GM12878 (cell line): ENCODE results near the gene KCNS1. TPM values are rescaled to one million over a fixed set of nuclear protein-coding genes. Genes with fewer than 3 reads are reported as not detected.

Experiments
- ATAC-seq: fragments of 200-7000 bp; cut with Tn5 transposase; 3 replicates; pipeline ENCODE4 v1.9.1; 2020; ENCODE audit warnings: mild to moderate bottlenecking, moderate library complexity
- BruUV-seq: library from RNA; stranded (reverse); fragments of 400-500 nt; replicated peaks from 2 replicates; lab custom pipeline; 2021; lab: Mats Ljungman, UMichigan
- CTCF ChIA-PET: fragments of 300-600 bp; sonication (Branson Sonifier 250); formaldehyde crosslinking; extraction: SDS; loops from one replicate; lab custom pipeline; 2021; ENCODE audit warnings: inconsistent platforms; lab: Yijun Ruan, JAX
- POLR2A ChIA-PET: fragments of 350-600 bp; formaldehyde crosslinking; extraction: SDS; loops from one replicate; lab custom pipeline; 2021; ENCODE audit warnings: inconsistent platforms; lab: Charles Lee
- RAD21 ChIA-PET: fragments of 300-600 bp; sonication (Branson Sonifier 250); formaldehyde crosslinking; loops from one replicate; lab custom pipeline; 2023; ENCODE audit warnings: antibody characterized with exemption; ENCODE audit not compliant: unreplicated experiment; lab: Charles Lee
- SMC1A ChIA-PET: fragments of 300-600 bp; sonication (Branson Sonifier 250); formaldehyde crosslinking; loops from one replicate; lab custom pipeline; 2023; ENCODE audit not compliant: unreplicated experiment, uncharacterized antibody; lab: Charles Lee
- DNase-seq: peaks from one replicate; pipeline ENCODE4 v3.0.0-alpha.2; 2011; ENCODE audit warnings: low read depth, low spot score
- FAIRE-seq: peaks from 3 replicates; lab custom pipeline; 2011; peaks lifted over from hg19 to GRCh38; lab: Jason Lieb, UNC
- H2AFZ ChIP-seq: 2 replicates; pipeline ENCODE4 v1.6.0; 2011; ENCODE audit warnings: low read depth, low read length, control low read depth; ENCODE audit not compliant: control insufficient read depth
- H3K27ac ChIP-seq: 2 replicates; pipeline ENCODE4 v1.5.1; 2011; ENCODE audit warnings: control low read depth; ENCODE audit not compliant: control insufficient read depth, insufficient read depth
- H3K27me3 ChIP-seq, 2 experiments: replicated peaks in 1 of 2; 2 replicates each; pipeline versions ENCODE4 v1.6.0 to v1.6.1; 2011; ENCODE audit warnings: low read length in 1 of 2; ENCODE audit not compliant: control insufficient read depth in 2 of 2, insufficient read depth in 2 of 2
- H3K36me3 ChIP-seq, 2 experiments: 2 replicates each; pipeline ENCODE4 v1.5.1; 2011; ENCODE audit warnings: low read length in 1 of 2; ENCODE audit not compliant: control insufficient read depth in 2 of 2, insufficient read depth in 2 of 2
- H3K4me1 ChIP-seq: 2 replicates; pipeline ENCODE4 v1.6.1; 2011; ENCODE audit warnings: mild to moderate bottlenecking, low read length, moderate library complexity, mixed read lengths; ENCODE audit not compliant: control insufficient read depth, insufficient read depth
- H3K4me2 ChIP-seq: 2 replicates; pipeline ENCODE4 v1.6.0; 2011; ENCODE audit warnings: control low read depth; ENCODE audit not compliant: control insufficient read depth, insufficient read depth
- H3K4me3 ChIP-seq: fragments of 200-600 bp; sonication (generic); 2 replicates; pipeline ENCODE4 v1.5.1; 2016
- H3K79me2 ChIP-seq: 2 replicates; pipeline ENCODE4 v1.6.0; 2011; ENCODE audit warnings: low read length; ENCODE audit not compliant: control insufficient read depth, insufficient read depth
- H3K9ac ChIP-seq: 2 replicates; pipeline ENCODE4 v1.8.0; 2011; ENCODE audit warnings: low read length, control low read depth, mixed read lengths; ENCODE audit not compliant: control insufficient read depth, insufficient read depth
- H3K9me3 ChIP-seq: replicated peaks from 3 replicates; pipeline ENCODE4 v1.5.1; 2011; ENCODE audit warnings: mild to moderate bottlenecking, low read length; ENCODE audit not compliant: control insufficient read depth, insufficient read depth
- H4K20me1 ChIP-seq: 2 replicates; pipeline ENCODE4 v1.6.0; 2011; ENCODE audit not compliant: control insufficient read depth, insufficient read depth
- ASH2L ChIP-seq: fragments of 300-600, 200-600 bp; sonication (generic); IDR thresholded peaks from 2 replicates; pipeline ENCODE4 v1.6.1; 2017; ENCODE audit warnings: low read depth, mild to moderate bottlenecking, borderline replicate concordance
- BACH1 ChIP-seq: fragments of 450-650 bp; IDR thresholded peaks from 2 replicates; pipeline ENCODE4 v1.6.1; 2017; ENCODE audit warnings: mild to moderate bottlenecking, borderline replicate concordance
- BCL3 ChIP-seq: IDR thresholded peaks from 2 replicates; pipeline ENCODE4 v1.6.1; 2011; ENCODE audit warnings: borderline replicate concordance, low read depth, mild to moderate bottlenecking, moderate library complexity, low read length; ENCODE audit not compliant: insufficient read depth, poor library complexity, severe bottlenecking
- CEBPB ChIP-seq, 2 experiments: fragments of 150-350 bp in 1 of 2; IDR thresholded peaks; 2 replicates each; pipeline ENCODE4 v1.6.1; 2012 to 2014; ENCODE audit warnings: low read depth in 2 of 2, low read length in 2 of 2, borderline replicate concordance in 1 of 2, inconsistent platforms in 1 of 2
- CREM ChIP-seq: IDR thresholded peaks from 2 replicates; pipeline ENCODE4 v1.6.1; 2014; ENCODE audit warnings: antibody characterized with exemption, low read depth
- EGR1 ChIP-seq, 2 experiments: IDR thresholded peaks; 1 replicate in 1 of 2; 2 replicates in 1 of 2; pipeline ENCODE4 v1.6.1; 2011 to 2012; ENCODE audit warnings: low read depth in 2 of 2, low read length in 2 of 2, borderline replicate concordance in 1 of 2, mild to moderate bottlenecking in 1 of 2, moderate library complexity in 1 of 2
- KLF5 ChIP-seq: fragments of 450-650 bp; IDR thresholded peaks from 2 replicates; pipeline ENCODE4 v1.6.1; 2014; ENCODE audit warnings: mild to moderate bottlenecking; ENCODE audit not compliant: partially characterized antibody
- RELA ChIP-seq: fragments of 450-650 bp; IDR thresholded peaks from 2 replicates; pipeline ENCODE4 v1.8.0; 2014; ENCODE audit warnings: borderline replicate concordance; ENCODE audit not compliant: partially characterized antibody
- REST ChIP-seq: IDR thresholded peaks from 2 replicates; pipeline ENCODE4 v1.6.1; 2012; ENCODE audit warnings: mild to moderate bottlenecking, low read depth, low read length
- SRF ChIP-seq, 2 experiments: IDR thresholded peaks; 2 replicates each; pipeline ENCODE4 v1.6.1; 2011; ENCODE audit warnings: low read depth in 2 of 2, low read length in 2 of 2, mild to moderate bottlenecking in 1 of 2, moderate library complexity in 1 of 2
- ZNF622 ChIP-seq: fragments of 450-650 bp; IDR thresholded peaks from 2 replicates; pipeline ENCODE4 v1.6.1; 2017; ENCODE audit warnings: mild to moderate bottlenecking, inconsistent platforms
- ZSCAN29 ChIP-seq: fragments of 450-650 bp; IDR thresholded peaks from 2 replicates; pipeline ENCODE4 v1.6.1; 2017; ENCODE audit warnings: mild to moderate bottlenecking, moderate library complexity
- WGBS: methylation state at CpG from one replicate; pipeline ENCODE4 v1.1.6; 2016; ENCODE audit warnings: low lambda C conversion rate; ENCODE audit not compliant: insufficient replicate concordance, insufficient coverage; ENCODE audit errors: missing lambda C conversion rate; 5-methylcytosine and 5-hydroxymethylcytosine counted together
- in situ Hi-C: fragments of 300-500 bp; cut with MboI; formaldehyde crosslinking; loops from 9 replicates; pipeline ENCODE4 v1.14.3; 2018; ENCODE audit warnings: mixed read lengths
- intact Hi-C: fragments of 100-400 bp; cut with micrococcal nuclease; formaldehyde crosslinking; loops from one replicate; pipeline ENCODE4 v1.14.2; 2022; ENCODE audit not compliant: unreplicated experiment
- polyA plus RNA-seq, 11 experiments: library from polyadenylated mRNA; depleted of rRNA in 4 of 11; unstranded in 6 of 11; stranded (reverse) in 5 of 11; fragments of >200 nt; fragmentation: Nextera tagmentation in 4 of 11; fragmentation: Illumina TruSeq in 1 of 11; extraction: Ambion mirVana in 4 of 11; extraction: Trizol in 1 of 11; gene quantifications; 1 replicate in 1 of 11; 2 replicates in 10 of 11; pipeline versions ENCODE4 v1.2.1 to v1.2.3, GENCODE V29; 2011 to 2016; ENCODE audit warnings: inconsistent platforms in 2 of 11, missing spikeins in 2 of 11, low read depth in 1 of 11
- total RNA-seq, 4 experiments: library from RNA; depleted of rRNA in 3 of 4; stranded (reverse); fragments of >200 nt in 3 of 4; fragmentation: Illumina TruSeq in 1 of 4; extraction: Trizol in 1 of 4; gene quantifications; 2 replicates each; pipeline versions ENCODE4 v1.2.1 to v1.2.3, GENCODE V29; 2013 to 2021

The KCNS1 gene
- total and polyA plus RNA-seq, 10 of the 15 experiments (the other 5 are each of a cell fraction or from before 2014, with no cell fraction given) = not detected

- Histone ChIP-seq H3K4me3 (no peak overlapping the region), H3K27ac (no peak overlapping the region), H2AFZ (no peak overlapping the region), H3K9ac (no peak overlapping the region), H4K20me1 (no peaks in the 10 kb centered on the region; the same call in 1 of the 2 replicates), H3K9me3 (no peaks in the 10 kb centered on the region), H3K79me2 (peaks cover 18% of the 10 kb centered on the region), H3K4me1 (no peaks in the 10 kb centered on the region), H3K27me3 (no peaks in the 10 kb centered on the region), H3K4me2 (no peak overlapping the region), H3K36me3 (peaks cover 3 to 25% of the 10 kb centered on the region in 2 experiments)
- RAD21 ChIA-PET = interaction anchor here (1.0 kb wide), 1 partner anchor 10 kb away, joined by 3 read pairs; no protein-coding TSS in a partner anchor
- ATAC-seq = no peak
- SMC1A ChIA-PET = interaction anchor here (1.7 to 2.1 kb wide), 2 partner anchors 16 to 23 kb away, joined by 8 read pairs; no protein-coding TSS in a partner anchor
- TF ChIP-seq RELA (no peak), ZSCAN29 (no peak), EGR1 (IDR thresholded peaks at IDR 0.05; ENCODE audit: borderline replicate concordance in 1 of 2, low read depth in 2 of 2, low read length in 2 of 2) (no peak), BCL3 (no peak), CREM (no peak), SRF (IDR thresholded peaks at IDR 0.05; ENCODE audit: low read depth in 2 of 2, low read length in 2 of 2) (no peak), ZNF622 (no peak), REST (no peak), CEBPB (IDR thresholded peaks at IDR 0.05; ENCODE audit: borderline replicate concordance in 1 of 2, low read depth in 2 of 2, low read length in 2 of 2) (no peak), ASH2L (no peak), KLF5 (no peak), BACH1 (no peak)
- no peak for FAIRE-seq
- in situ Hi-C loops = no loop called here
- WGBS = 76% methylated on average over 4 of the region's 4 CpGs
- intact Hi-C loops = no loop called here
- no TSS peak for BruUV-seq
- CTCF ChIA-PET = interaction anchor here (1.0 to 2.4 kb wide), 3 partner anchors 23 to 141 kb away, joined by 3 to 11 read pairs (median 4); no protein-coding TSS in a partner anchor
- DNase-seq = no peak
- POLR2A ChIA-PET = no interaction called here
These were observed 33.8 kb downstream of the KCNS1 start for GRCh38 chr20:45067087-45067486.
